ENCODE measurements around the gene FANCC. TPM values are rescaled to one million over a fixed set of nuclear protein-coding genes. Genes with fewer than 3 reads are reported as not detected.

FANCC gene
- polyA plus RNA-seq, 1 of the 3 experiments (the other 2 are of a cell fraction), result 3.5 TPM

DNA sequence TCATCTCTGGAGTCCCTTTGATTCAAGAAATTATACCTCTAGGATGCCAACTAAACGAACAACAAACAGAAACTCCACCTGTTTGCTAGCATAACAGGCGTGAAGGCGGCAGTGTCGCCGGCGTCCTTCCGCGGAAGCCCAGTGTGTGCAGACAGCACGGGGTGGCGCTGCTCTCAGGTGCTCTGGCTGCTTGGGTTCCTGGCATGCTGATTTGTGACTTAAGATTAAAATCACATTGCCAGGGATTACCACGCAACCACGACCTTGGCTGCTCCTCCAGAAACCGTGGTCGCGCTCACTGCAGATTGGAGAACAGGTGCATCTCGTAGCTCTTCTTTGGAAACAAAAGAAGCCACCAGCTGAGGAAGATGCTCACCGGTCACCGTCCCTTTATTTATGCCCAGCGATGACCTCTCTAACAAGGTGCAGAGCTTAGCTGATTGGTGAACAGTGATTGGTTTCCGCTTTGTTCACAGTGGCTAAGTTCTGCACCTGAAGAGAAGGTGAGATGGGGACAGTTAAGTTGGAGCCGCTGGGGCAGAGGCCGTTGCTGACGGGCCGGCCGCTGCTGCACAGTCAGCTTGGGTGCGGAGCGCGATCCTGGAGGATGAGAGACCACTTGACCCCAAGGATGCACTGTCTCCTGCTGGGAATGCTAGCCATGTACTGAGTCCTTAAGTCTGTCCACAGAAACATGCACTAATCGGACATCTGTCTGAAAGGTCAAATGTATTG is 232.3 kb downstream of the FANCC start:
- H3K79me2 ChIP-seq (ENCODE audit: insufficient read depth), result peaks cover 25% of the 10 kb centered on the region; the same call in 1 of the 2 replicates
- CTCF ChIA-PET, result interaction anchor here (1.1 to 8.9 kb wide), 3 partner anchors 12 to 42 kb away, joined by 3 to 53 read pairs (median 3); no protein-coding TSS in a partner anchor
- DNase-seq, result no peak
- H3K36me3 ChIP-seq (replicated peaks in 1 of 2; ENCODE audit: control insufficient read depth in 1 of 2, insufficient read depth in 2 of 2, low read length in 1 of 2), result peaks cover 39 to 88% of the 10 kb centered on the region in 2 experiments
- WGBS (ENCODE audit: low lambda C conversion rate), result 96% methylated on average over 21 of the region's 29 CpGs
- H3K27me3 ChIP-seq (ENCODE audit: insufficient read depth), result no peaks in the 10 kb centered on the region
- no peak overlapping the region for H3K9ac ChIP-seq
- peaks cover 5% of the 10 kb centered on the region for H3F3A ChIP-seq (replicated peaks; ENCODE audit: insufficient read depth)
- no peak overlapping the region for H2AFZ ChIP-seq (ENCODE audit: low read depth)
- H3K4me3 ChIP-seq (ENCODE audit: low read depth in 2 of 2, low read length in 1 of 2), result no peak overlapping the region
- POLR2A ChIA-PET, result interaction anchor here (0.8 kb wide), 1 partner anchor 390 kb away, joined by 3 read pairs; no protein-coding TSS in a partner anchor
- peaks cover 25% of the 10 kb centered on the region; the same call in 1 of the 2 replicates for H4K20me1 ChIP-seq (ENCODE audit: insufficient read depth)
- peaks cover 0 to 32% of the 10 kb centered on the region in 2 experiments; a peak in 1 of 4 replicates for H3K4me1 ChIP-seq (ENCODE audit: control insufficient read depth in 1 of 2, insufficient read depth in 2 of 2, low read depth in 1 of 2, low read length in 1 of 2)
- H3K27ac ChIP-seq (ENCODE audit: low read depth in 2 of 2, low read length in 1 of 2), result peak overlapping the region in 1 of 2 experiments; percentile 13; a peak in 1 of 4 replicates
- H3K4me2 ChIP-seq, result no peak overlapping the region
- TF ChIP-seq POLR2AphosphoS5 (IDR thresholded peaks at IDR 0.05; ENCODE audit: low read depth, low read length) (no peak), TAF1 (IDR thresholded peaks at IDR 0.05; ENCODE audit: borderline replicate concordance, low read depth, low read length) (no peak), MEF2A (IDR thresholded peaks at IDR 0.05; ENCODE audit: borderline replicate concordance, low read depth) (no peak), RAD21 (IDR thresholded peaks at IDR 0.05; ENCODE audit: low read length) (no peak), NFIC (IDR thresholded peaks at IDR 0.05; ENCODE audit: borderline replicate concordance) (no peak), JUND (IDR thresholded peaks at IDR 0.05) (no peak), GABPA (IDR thresholded peaks at IDR 0.05; ENCODE audit: low read depth) (no peak), MXI1 (IDR thresholded peaks at IDR 0.05; ENCODE audit: low read depth, low read length) (no peak), RCOR1 (IDR thresholded peaks at IDR 0.05; ENCODE audit: low read length) (no peak), EP300 (IDR thresholded peaks at IDR 0.05; ENCODE audit: borderline replicate concordance in 1 of 2, low read depth in 1 of 2, low read length in 1 of 2) (no peak), TCF12 (IDR thresholded peaks at IDR 0.05) (no peak), GATA2 (CRISPR knock-in tag; IDR thresholded peaks at IDR 0.05) (no peak), FOSL2 (IDR thresholded peaks at IDR 0.05; ENCODE audit: borderline replicate concordance, low read depth) (no peak)
- TF ChIP-seq, protein P1, sequence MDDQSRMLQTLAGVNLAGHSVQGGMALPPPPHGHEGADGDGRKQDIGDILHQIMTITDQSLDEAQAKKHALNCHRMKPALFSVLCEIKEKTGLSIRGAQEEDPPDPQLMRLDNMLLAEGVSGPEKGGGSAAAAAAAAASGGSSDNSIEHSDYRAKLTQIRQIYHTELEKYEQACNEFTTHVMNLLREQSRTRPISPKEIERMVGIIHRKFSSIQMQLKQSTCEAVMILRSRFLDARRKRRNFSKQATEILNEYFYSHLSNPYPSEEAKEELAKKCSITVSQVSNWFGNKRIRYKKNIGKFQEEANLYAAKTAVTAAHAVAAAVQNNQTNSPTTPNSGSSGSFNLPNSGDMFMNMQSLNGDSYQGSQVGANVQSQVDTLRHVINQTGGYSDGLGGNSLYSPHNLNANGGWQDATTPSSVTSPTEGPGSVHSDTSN (IDR thresholded peaks at IDR 0.05), result no peak
- TF ChIP-seq, protein P2, sequence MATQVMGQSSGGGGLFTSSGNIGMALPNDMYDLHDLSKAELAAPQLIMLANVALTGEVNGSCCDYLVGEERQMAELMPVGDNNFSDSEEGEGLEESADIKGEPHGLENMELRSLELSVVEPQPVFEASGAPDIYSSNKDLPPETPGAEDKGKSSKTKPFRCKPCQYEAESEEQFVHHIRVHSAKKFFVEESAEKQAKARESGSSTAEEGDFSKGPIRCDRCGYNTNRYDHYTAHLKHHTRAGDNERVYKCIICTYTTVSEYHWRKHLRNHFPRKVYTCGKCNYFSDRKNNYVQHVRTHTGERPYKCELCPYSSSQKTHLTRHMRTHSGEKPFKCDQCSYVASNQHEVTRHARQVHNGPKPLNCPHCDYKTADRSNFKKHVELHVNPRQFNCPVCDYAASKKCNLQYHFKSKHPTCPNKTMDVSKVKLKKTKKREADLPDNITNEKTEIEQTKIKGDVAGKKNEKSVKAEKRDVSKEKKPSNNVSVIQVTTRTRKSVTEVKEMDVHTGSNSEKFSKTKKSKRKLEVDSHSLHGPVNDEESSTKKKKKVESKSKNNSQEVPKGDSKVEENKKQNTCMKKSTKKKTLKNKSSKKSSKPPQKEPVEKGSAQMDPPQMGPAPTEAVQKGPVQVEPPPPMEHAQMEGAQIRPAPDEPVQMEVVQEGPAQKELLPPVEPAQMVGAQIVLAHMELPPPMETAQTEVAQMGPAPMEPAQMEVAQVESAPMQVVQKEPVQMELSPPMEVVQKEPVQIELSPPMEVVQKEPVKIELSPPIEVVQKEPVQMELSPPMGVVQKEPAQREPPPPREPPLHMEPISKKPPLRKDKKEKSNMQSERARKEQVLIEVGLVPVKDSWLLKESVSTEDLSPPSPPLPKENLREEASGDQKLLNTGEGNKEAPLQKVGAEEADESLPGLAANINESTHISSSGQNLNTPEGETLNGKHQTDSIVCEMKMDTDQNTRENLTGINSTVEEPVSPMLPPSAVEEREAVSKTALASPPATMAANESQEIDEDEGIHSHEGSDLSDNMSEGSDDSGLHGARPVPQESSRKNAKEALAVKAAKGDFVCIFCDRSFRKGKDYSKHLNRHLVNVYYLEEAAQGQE (IDR thresholded peaks at IDR 0.05; ENCODE audit: low read depth, low read length), result no peak
- TF ChIP-seq, protein P3, sequence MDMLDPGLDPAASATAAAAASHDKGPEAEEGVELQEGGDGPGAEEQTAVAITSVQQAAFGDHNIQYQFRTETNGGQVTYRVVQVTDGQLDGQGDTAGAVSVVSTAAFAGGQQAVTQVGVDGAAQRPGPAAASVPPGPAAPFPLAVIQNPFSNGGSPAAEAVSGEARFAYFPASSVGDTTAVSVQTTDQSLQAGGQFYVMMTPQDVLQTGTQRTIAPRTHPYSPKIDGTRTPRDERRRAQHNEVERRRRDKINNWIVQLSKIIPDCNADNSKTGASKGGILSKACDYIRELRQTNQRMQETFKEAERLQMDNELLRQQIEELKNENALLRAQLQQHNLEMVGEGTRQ (IDR thresholded peaks at IDR 0.05; ENCODE audit: borderline replicate concordance, low read depth, low read length), result no peak
- TF ChIP-seq, protein P4, sequence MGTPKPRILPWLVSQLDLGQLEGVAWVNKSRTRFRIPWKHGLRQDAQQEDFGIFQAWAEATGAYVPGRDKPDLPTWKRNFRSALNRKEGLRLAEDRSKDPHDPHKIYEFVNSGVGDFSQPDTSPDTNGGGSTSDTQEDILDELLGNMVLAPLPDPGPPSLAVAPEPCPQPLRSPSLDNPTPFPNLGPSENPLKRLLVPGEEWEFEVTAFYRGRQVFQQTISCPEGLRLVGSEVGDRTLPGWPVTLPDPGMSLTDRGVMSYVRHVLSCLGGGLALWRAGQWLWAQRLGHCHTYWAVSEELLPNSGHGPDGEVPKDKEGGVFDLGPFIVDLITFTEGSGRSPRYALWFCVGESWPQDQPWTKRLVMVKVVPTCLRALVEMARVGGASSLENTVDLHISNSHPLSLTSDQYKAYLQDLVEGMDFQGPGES (IDR thresholded peaks at IDR 0.05; ENCODE audit: low read depth, low read length), result no peak
- TF ChIP-seq, protein P5, sequence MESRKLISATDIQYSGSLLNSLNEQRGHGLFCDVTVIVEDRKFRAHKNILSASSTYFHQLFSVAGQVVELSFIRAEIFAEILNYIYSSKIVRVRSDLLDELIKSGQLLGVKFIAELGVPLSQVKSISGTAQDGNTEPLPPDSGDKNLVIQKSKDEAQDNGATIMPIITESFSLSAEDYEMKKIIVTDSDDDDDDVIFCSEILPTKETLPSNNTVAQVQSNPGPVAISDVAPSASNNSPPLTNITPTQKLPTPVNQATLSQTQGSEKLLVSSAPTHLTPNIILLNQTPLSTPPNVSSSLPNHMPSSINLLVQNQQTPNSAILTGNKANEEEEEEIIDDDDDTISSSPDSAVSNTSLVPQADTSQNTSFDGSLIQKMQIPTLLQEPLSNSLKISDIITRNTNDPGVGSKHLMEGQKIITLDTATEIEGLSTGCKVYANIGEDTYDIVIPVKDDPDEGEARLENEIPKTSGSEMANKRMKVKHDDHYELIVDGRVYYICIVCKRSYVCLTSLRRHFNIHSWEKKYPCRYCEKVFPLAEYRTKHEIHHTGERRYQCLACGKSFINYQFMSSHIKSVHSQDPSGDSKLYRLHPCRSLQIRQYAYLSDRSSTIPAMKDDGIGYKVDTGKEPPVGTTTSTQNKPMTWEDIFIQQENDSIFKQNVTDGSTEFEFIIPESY (IDR thresholded peaks at IDR 0.05; ENCODE audit: borderline replicate concordance, low read depth), result no peak
- H3K9me3 ChIP-seq, result no peaks in the 10 kb centered on the region
- no peaks in the 10 kb centered on the region for H3K9me2 ChIP-seq
